ENCODE data around the gene PTPRN.

The PTPRN gene

GRCh38 chr2:219286436-219287115 lies 22.6 kb downstream of the PTPRN start:
- peak in 1 of 2 donors; percentile 35 for DNase-seq

GRCh38 chr2:219285894-219286425 lies 23.2 kb downstream of the PTPRN start:
- DNase-seq: no peak

- DNase-seq: no peak
These were observed 23.8 kb downstream of the PTPRN start for GRCh38 chr2:219285373-219285735.

- no peak for DNase-seq
These were observed 24.5 kb downstream of the PTPRN start for GRCh38 chr2:219284501-219285372.

- DNase-seq: no peak
These were observed 26.1 kb downstream of the PTPRN start for GRCh38 chr2:219282943-219283581.

- DNase-seq: no peak
These were observed 26.8 kb downstream of the PTPRN start for GRCh38 chr2:219282375-219282774.

GRCh38 chr2:219281588-219281987 lies 27.6 kb downstream of the PTPRN start:
- DNase-seq: no peak

GRCh38 chr2:219280651-219281050 lies 28.6 kb downstream of the PTPRN start:
- no peak for DNase-seq

GRCh38 chr2:219279916-219280516 lies 29.2 kb downstream of the PTPRN start:
- DNase-seq: no peak

- peak; percentile 99 to 100 for DNase-seq
These were observed 29.9 kb downstream of the PTPRN start, which contains the start of gene DNAJB2 for GRCh38 chr2:219279151-219279915. Gene DNAJB2, plus strand, starts transcription at chr2:219279366. Its CDS starts 468 bp downstream, at chr2:219279834.

GRCh38 chr2:219278655-219279150 lies 30.5 kb downstream of the PTPRN start:
- no peak for DNase-seq

- peak; percentile 63 to 68 for DNase-seq
These were observed 31.2 kb downstream of the PTPRN start for GRCh38 chr2:219277703-219278654.

GRCh38 chr2:219274361-219274921 lies 34.8 kb downstream of the PTPRN start:
- DNase-seq: no peak

GRCh38 chr2:219273937-219274336 lies 35.3 kb downstream of the PTPRN start:
- DNase-seq: no peak

GRCh38 chr2:219272995-219273394 lies 36.2 kb downstream of the PTPRN start:
- DNase-seq: peak in 1 of 2 donors; percentile 17

GRCh38 chr2:219272356-219272755 lies 36.8 kb downstream of the PTPRN start:
- DNase-seq: no peak

GRCh38 chr2:219271021-219271420 lies 38.2 kb downstream of the PTPRN start:
- DNase-seq: no peak

GRCh38 chr2:219270055-219270372 lies 39.2 kb downstream of the PTPRN start:
- DNase-seq: no peak

- DNase-seq: no peak
These were observed 39.7 kb downstream of the PTPRN start for GRCh38 chr2:219269362-219270054.

GRCh38 chr2:219268294-219268693 lies 40.9 kb downstream of the PTPRN start:
- DNase-seq: no peak
